Esophagus muscularis mucosa (tissue), 3 donors: ENCODE results near the gene SOBP.

Experiments used
- POLR2A ChIP-seq: fragments of 450-650 bp; IDR thresholded peaks from one replicate; pipeline ENCODE4 v1.6.1; 2017; ENCODE audit warnings: antibody characterized with exemption, moderate library complexity, mild to moderate bottlenecking, low read depth
- TF ChIP-seq, protein P1 (sequence below), 3 experiments: fragments of 200-600 bp in 2 of 3; fragments of 450-650 bp in 1 of 3; sonication (generic) in 2 of 3; IDR thresholded peaks; one replicate each; pipeline ENCODE4 v1.5.1; 2017 to 2019; ENCODE audit warnings: antibody characterized with exemption in 3 of 3, mild to moderate bottlenecking in 2 of 3, moderate library complexity in 1 of 3

- TF ChIP-seq, protein P1, sequence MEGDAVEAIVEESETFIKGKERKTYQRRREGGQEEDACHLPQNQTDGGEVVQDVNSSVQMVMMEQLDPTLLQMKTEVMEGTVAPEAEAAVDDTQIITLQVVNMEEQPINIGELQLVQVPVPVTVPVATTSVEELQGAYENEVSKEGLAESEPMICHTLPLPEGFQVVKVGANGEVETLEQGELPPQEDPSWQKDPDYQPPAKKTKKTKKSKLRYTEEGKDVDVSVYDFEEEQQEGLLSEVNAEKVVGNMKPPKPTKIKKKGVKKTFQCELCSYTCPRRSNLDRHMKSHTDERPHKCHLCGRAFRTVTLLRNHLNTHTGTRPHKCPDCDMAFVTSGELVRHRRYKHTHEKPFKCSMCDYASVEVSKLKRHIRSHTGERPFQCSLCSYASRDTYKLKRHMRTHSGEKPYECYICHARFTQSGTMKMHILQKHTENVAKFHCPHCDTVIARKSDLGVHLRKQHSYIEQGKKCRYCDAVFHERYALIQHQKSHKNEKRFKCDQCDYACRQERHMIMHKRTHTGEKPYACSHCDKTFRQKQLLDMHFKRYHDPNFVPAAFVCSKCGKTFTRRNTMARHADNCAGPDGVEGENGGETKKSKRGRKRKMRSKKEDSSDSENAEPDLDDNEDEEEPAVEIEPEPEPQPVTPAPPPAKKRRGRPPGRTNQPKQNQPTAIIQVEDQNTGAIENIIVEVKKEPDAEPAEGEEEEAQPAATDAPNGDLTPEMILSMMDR (IDR thresholded peaks at IDR 0.05): no peak
- no peak for TF ChIP-seq POLR2A
These were observed 205.3 kb downstream of the SOBP start for GRCh38 chr6:107695061-107695720.
